ENCODE results near the gene SCRN1. TPM values are rescaled to one million over a fixed set of nuclear protein-coding genes. Genes with fewer than 3 reads are reported as not detected.

SCRN1 gene
- total and polyA plus RNA-seq, 2 of the 13 experiments (the other 11 are each of a cell fraction or from before 2014, with no cell fraction given): 43.2 to 49.8 TPM

- TF ChIP-seq ZBTB2 (CRISPR knock-in tag; IDR thresholded peaks at IDR 0.05; ENCODE audit: low read depth) (no peak), ZNF598 (CRISPR knock-in tag; IDR thresholded peaks at IDR 0.05; ENCODE audit: borderline replicate concordance) (no peak), ZNF337 (CRISPR knock-in tag; IDR thresholded peaks at IDR 0.05; ENCODE audit: borderline replicate concordance, low read depth) (no peak), ZNF138 (CRISPR knock-in tag; IDR thresholded peaks at IDR 0.05; ENCODE audit: low read depth) (no peak), CBX1 (IDR thresholded peaks at IDR 0.05; ENCODE audit: low read depth) (no peak), ZBTB8A (CRISPR knock-in tag; IDR thresholded peaks at IDR 0.05; ENCODE audit: borderline replicate concordance, low read depth) (no peak), ZXDC (CRISPR knock-in tag; IDR thresholded peaks at IDR 0.05) (no peak), ZNF782 (CRISPR knock-in tag; IDR thresholded peaks at IDR 0.05; ENCODE audit: borderline replicate concordance) (no peak), ISX (CRISPR knock-in tag; conservative IDR thresholded peaks at IDR 0.05) (no peak), MIER3 (CRISPR knock-in tag; IDR thresholded peaks at IDR 0.05; ENCODE audit: borderline replicate concordance) (no peak), MEIS1 (CRISPR knock-in tag; IDR thresholded peaks at IDR 0.05; ENCODE audit: borderline replicate concordance) (no peak), KLF16 (CRISPR knock-in tag; IDR thresholded peaks at IDR 0.05) (no peak), BCLAF1 (IDR thresholded peaks at IDR 0.05) (no peak), TOE1 (CRISPR knock-in tag; IDR thresholded peaks at IDR 0.05) (no peak), CBX5 (CRISPR knock-in tag; IDR thresholded peaks at IDR 0.05; ENCODE audit: borderline replicate concordance) (no peak), NFIC (IDR thresholded peaks at IDR 0.05; ENCODE audit: low read length) (no peak), ZNF580 (CRISPR knock-in tag; IDR thresholded peaks at IDR 0.05; ENCODE audit: borderline replicate concordance, low read depth) (no peak), YEATS4 (CRISPR knock-in tag; IDR thresholded peaks at IDR 0.05; ENCODE audit: borderline replicate concordance) (peak; percentile 6; the same call in 1 of the 2 replicates), HMGA1 (CRISPR knock-in tag; conservative IDR thresholded peaks at IDR 0.05) (no peak), SP1 (IDR thresholded peaks at IDR 0.05) (no peak), SP1 (CRISPR knock-in tag; IDR thresholded peaks at IDR 0.05) (no peak), ATF7-NPFF (CRISPR knock-in tag; IDR thresholded peaks at IDR 0.05; ENCODE audit: low read depth) (no peak), PREB (CRISPR knock-in tag; IDR thresholded peaks at IDR 0.05) (no peak)
Observed at GRCh38 chr7:29987811-29988317, 1.7 kb downstream of the SCRN1 start (continued).

Data from HepG2 (cell line).